HG03520 (cell line): Measurements from ENCODE around the gene PRDM8.
"Not testable (repeated sequence)": the region's sequence is repeated elsewhere in the genome, so short reads cannot be mapped to it uniquely, and the experiment has no call there.

Experiments used
- ATAC-seq: cut with Tn5 transposase; IDR thresholded peaks from one replicate; pipeline ENCODE4 v1.9.1; 2021; ENCODE audit warnings: mild to moderate bottlenecking, moderate library complexity; ENCODE audit not compliant: unreplicated experiment

Gene PRDM8

GRCh38 chr4:80225595-80225994 is 28.3 kb downstream of the PRDM8 start:
- ATAC-seq = no peak

DNA sequence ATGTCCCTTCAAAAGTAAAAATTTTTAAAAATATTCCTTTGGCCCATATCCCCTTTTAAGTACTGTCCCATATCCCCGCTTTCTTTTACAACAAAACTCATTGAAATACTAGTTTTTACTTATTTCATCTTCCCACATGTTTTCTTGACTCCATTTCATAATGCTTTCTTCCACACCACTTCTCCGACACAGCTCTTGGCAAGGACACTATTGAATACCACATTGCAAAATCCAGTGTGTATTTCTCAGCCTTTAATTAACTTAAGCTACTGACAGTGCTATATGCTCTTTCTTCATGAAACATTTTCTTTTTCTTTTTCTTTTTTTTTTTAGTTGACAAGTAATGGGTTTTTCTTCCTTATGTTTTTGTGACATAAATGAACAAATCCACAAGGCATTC is 28.8 kb downstream of the PRDM8 start:
- no peak for ATAC-seq

DNA sequence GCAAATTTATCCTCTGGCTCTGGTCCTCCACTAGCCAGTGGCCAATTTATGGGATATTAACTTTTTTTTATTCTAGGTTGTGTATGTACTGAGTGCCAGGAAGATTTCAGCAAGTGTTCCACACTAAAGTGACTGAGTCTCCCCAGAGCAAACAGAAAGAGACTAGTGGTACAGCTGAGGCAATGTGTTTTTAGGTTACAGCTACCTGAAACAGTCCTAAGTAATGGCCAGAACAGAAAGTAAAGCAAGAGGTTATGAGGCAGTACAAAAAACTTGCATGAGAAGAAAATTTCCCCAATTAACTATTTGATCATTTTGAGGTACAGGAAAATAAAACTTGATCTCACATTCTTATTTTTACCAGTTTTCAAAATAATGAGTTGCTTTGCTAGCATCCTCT is 31.2 kb downstream of the PRDM8 start:
- ATAC-seq = peak; percentile 48

- ATAC-seq = no peak
Measured at GRCh38 chr4:80229128-80229527, 31.8 kb downstream of the PRDM8 start.

DNA sequence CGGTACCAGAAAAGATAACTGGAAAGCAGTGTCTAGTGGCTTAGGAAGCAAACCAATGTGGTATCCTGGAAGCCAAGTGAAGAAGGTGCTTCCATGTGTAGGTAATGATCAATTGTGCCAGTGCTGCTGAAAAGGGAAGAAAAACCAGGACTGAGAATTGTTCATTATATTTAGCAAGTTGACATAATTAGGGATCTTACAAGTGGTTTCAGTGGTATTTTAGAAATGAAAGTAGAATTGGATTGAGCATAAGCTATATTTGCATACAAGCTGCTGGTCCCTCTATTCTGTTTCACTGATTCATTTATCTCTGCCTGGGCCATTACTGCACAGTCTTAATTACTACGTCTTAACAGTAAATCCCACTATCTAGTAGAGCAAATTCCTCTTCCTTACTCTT is 32.3 kb downstream of the PRDM8 start:
- no peak for ATAC-seq

DNA sequence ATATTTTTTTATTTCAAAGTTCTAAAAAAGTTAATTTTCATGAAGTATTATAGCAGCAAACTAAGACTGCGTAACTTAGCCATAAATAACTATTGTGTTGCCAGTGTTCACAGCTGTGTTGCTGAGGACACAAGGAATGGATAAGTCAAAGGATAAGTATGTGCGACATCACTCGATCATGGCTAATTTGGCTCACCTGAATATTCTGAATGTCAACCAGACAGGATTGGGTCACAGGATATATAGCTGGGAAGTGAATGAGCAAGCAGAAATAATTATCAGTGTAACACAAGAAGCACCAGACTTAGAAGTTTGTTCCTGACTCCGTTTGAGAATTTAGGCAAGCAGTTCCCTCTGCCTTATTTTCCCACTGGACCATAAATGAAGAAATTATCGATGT is 33.9 kb downstream of the PRDM8 start:
- ATAC-seq = no peak

DNA sequence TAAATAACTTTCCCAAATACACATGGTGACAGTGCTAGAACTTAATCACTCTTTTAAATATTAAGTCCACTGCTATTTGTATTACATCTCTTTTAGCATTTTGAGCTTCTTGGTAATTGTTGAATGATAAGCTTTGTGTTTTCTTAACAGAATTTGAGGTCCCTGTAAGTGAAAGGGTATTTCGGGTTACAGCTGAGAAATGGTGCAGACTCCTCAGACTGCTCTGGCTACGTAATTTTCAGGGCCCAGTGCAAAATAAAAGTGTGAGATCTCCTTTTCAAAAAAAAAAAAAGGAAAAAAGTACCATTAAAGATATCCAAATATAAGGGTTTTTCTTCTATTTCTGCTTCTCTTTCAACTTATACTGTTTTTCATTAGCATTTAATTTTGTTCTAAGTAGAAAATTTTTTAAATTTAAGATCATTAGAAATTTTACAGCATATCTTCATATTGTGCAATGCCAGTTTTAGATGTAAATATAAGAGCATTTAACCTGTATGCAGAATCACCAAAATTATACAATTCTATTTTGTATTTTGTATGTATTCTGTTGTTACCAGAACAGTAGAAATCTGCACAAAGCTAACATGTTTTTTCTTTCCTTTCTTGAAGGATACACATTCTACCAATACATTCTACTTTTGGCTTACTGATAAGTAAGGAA is 35.5 kb downstream of the PRDM8 start:
- ATAC-seq = no peak

GRCh38 chr4:80233390-80233789 is 36.1 kb downstream of the PRDM8 start:
- no peak for ATAC-seq

GRCh38 chr4:80235451-80235850 is 38.1 kb downstream of the PRDM8 start:
- no peak for ATAC-seq

- no peak for ATAC-seq
Measured at GRCh38 chr4:80237992-80238391, 40.7 kb downstream of the PRDM8 start.

- ATAC-seq = no peak
Measured at GRCh38 chr4:80239480-80240150, 42.3 kb downstream of the PRDM8 start.

- no peak for ATAC-seq
Measured at GRCh38 chr4:80240976-80241375, 43.7 kb downstream of the PRDM8 start.

DNA sequence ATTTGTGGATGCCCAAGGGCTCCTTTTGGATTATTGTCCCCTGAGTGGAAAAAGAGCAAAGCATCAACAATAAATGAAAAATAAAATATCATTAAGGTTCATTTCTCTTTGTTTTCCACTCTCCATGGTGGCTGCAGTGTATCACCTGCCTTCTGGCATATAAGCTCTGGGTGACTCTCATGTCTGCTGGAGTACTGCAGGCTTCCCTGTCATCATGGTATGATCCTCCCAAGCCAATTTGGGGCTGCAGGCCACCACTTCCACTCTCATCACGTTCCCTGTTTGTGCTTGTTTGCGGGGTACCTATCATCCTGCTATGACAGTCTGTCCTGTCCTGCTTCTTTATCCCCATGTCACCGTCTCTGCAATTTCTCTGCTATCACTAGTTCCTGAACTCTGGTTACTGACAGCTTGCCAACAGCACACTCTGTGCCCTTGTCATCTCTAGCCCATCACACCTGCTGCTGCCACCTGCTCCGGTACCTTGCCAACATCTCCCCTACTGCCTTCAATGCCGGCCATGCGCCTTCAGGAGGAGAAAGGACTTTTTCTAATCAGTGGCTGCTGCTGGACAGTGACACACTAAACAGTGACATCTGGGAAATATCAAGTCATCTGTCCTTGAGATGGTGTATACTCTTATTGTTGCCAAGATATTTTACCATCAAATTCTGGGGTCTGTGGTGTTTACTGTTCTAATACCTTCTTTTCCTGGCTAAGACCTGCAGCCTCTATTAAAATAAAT is 46.1 kb downstream of the PRDM8 start:
- no peak for ATAC-seq

DNA sequence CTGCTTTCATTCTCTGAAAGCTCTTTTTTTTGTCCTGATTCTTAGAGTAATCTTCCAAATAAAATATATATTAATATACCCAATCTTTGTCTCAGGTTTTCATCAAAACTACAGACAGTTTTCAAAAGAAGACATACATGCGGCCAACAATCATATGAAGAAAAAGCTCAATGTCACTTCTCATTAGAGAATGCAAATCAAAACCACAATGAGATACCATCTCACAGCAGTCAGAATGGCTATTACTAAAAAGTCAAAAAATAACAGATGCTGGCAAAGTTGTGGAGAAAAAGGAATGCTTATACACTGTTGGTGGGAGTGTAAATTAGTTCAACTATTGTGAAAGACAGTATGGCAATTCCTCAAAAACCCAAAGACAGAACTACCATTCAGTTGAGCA is 50.2 kb downstream of the PRDM8 start:
- not testable (repeated sequence) for ATAC-seq

DNA sequence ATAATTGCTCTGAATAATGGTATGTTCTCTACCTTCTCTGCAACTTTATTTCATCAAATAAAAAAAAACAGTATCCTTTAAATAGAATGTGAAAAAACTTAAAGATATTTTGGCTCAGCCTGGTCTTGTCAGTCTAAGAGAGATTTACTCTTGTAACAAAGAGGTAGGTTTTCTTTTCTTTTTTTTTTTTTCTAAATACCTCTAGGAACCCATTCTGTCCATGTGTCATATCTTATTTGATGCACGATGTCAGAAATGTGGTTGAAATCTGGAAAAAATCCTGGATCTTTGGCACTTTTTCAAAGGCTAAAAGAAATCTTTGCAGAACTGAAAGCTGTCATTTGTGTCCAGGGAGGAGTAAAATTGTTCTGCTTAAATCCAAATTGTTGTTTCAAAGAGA is 51.8 kb downstream of the PRDM8 start:
- no peak for ATAC-seq

- no peak for ATAC-seq
Measured at GRCh38 chr4:80252427-80252826, 55.1 kb downstream of the PRDM8 start.

DNA sequence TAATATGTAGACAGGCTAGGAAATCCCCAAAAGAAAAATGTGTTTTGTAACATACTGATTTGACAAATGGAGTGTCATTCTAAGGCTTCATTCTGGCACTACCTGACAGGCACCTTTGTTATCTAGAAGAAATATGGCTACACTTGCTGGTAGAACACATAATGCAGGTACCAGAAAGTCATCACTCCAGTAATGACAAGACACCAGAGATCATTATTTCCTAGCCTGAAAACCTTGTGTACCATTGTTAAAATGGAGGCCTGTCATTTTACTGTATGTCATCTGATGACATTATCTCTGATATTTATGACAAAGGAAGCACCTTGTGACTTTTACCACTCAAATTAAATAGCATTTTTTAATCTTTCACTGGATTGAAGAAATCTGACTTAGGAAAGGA is 55.6 kb downstream of the PRDM8 start:
- no peak for ATAC-seq

DNA sequence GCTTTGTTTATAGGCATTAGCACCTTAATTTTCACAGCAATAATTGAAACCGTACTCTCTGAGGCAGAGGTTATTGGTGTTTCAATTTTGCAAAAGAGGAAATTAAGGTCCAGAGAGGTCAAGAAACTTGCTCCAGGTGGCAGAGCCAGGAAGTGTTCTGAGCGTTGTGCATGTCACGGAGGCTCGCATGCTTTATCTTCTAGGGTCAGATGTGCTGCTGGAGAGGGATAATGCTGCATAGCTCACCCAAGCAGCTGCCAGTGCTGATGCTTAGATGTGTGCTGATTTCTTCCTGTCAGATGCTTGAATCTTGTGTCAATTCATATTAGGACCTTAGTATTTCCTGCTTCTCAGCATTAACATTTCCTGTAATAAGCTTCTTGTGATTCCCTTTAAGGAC is 56.2 kb downstream of the PRDM8 start:
- no peak for ATAC-seq
